Glutamatergic neuron (in vitro differentiated cells): ENCODE data around the gene ADARB2. TPM values are rescaled to one million over a fixed set of nuclear protein-coding genes. Genes with fewer than 3 reads are reported as not detected.

Source experiments
- DNase-seq: peaks from one replicate; pipeline ENCODE4 v3.0.0; 2022
- H3K27ac Mint-ChIP-seq: one replicate; pipeline ENCODE4 v1.8.0; 2020; ENCODE audit warnings: mild to moderate bottlenecking, mixed read lengths, inconsistent platforms; ENCODE audit not compliant: unreplicated experiment
- H3K27me3 Mint-ChIP-seq: one replicate; pipeline ENCODE4 v1.8.0; 2020; ENCODE audit warnings: mild to moderate bottlenecking, moderate library complexity, mixed read lengths, inconsistent platforms; ENCODE audit not compliant: unreplicated experiment
- H3K36me3 Mint-ChIP-seq: one replicate; pipeline ENCODE4 v1.8.0; 2020; ENCODE audit warnings: mild to moderate bottlenecking, mixed read lengths, inconsistent platforms; ENCODE audit not compliant: unreplicated experiment
- H3K4me1 Mint-ChIP-seq: one replicate; pipeline ENCODE4 v1.8.0; 2020; ENCODE audit warnings: mild to moderate bottlenecking, low read depth, mixed read lengths, inconsistent platforms; ENCODE audit not compliant: unreplicated experiment
- H3K4me3 Mint-ChIP-seq: one replicate; pipeline ENCODE4 v1.8.0; 2020; ENCODE audit warnings: mild to moderate bottlenecking, mixed read lengths, inconsistent platforms; ENCODE audit not compliant: unreplicated experiment
- H3K9me3 Mint-ChIP-seq: one replicate; pipeline ENCODE4 v1.8.0; 2020; ENCODE audit warnings: mild to moderate bottlenecking, moderate library complexity, mixed read lengths, inconsistent platforms; ENCODE audit not compliant: unreplicated experiment
- total RNA-seq: library from RNA; stranded (reverse); fragmentation: NEBNext Ultra II Directional; extraction: Animal tissue kit (Norgen Biotek cat#: 25700); gene quantifications from one replicate; pipeline ENCODE4 v1.2.1, GENCODE V29; 2021; ENCODE audit not compliant: unreplicated experiment
- TF ChIP-seq, protein P1 (sequence below): fragments of 200-600 bp; sonication (generic); IDR thresholded peaks from one replicate; pipeline ENCODE4 v1.5.0; 2021; ENCODE audit not compliant: partially characterized antibody, unreplicated experiment

ADARB2 gene
- total RNA-seq, 1 donor from 2014 or later = 20.6 TPM

GRCh38 chr10:1191752-1192151 lies 545.6 kb downstream of the ADARB2 start:
- H3K4me1 Mint-ChIP-seq = peaks cover 2% of the 10 kb centered on the region
- no peak for DNase-seq
- H3K9me3 Mint-ChIP-seq = peaks cover 4% of the 10 kb centered on the region
- TF ChIP-seq, protein P1, sequence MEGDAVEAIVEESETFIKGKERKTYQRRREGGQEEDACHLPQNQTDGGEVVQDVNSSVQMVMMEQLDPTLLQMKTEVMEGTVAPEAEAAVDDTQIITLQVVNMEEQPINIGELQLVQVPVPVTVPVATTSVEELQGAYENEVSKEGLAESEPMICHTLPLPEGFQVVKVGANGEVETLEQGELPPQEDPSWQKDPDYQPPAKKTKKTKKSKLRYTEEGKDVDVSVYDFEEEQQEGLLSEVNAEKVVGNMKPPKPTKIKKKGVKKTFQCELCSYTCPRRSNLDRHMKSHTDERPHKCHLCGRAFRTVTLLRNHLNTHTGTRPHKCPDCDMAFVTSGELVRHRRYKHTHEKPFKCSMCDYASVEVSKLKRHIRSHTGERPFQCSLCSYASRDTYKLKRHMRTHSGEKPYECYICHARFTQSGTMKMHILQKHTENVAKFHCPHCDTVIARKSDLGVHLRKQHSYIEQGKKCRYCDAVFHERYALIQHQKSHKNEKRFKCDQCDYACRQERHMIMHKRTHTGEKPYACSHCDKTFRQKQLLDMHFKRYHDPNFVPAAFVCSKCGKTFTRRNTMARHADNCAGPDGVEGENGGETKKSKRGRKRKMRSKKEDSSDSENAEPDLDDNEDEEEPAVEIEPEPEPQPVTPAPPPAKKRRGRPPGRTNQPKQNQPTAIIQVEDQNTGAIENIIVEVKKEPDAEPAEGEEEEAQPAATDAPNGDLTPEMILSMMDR = no peak
- H3K27ac Mint-ChIP-seq = no peak overlapping the region
- H3K27me3 Mint-ChIP-seq = no peaks in the 10 kb centered on the region
- H3K36me3 Mint-ChIP-seq = no peaks in the 10 kb centered on the region
- no peak overlapping the region for H3K4me3 Mint-ChIP-seq

DNA sequence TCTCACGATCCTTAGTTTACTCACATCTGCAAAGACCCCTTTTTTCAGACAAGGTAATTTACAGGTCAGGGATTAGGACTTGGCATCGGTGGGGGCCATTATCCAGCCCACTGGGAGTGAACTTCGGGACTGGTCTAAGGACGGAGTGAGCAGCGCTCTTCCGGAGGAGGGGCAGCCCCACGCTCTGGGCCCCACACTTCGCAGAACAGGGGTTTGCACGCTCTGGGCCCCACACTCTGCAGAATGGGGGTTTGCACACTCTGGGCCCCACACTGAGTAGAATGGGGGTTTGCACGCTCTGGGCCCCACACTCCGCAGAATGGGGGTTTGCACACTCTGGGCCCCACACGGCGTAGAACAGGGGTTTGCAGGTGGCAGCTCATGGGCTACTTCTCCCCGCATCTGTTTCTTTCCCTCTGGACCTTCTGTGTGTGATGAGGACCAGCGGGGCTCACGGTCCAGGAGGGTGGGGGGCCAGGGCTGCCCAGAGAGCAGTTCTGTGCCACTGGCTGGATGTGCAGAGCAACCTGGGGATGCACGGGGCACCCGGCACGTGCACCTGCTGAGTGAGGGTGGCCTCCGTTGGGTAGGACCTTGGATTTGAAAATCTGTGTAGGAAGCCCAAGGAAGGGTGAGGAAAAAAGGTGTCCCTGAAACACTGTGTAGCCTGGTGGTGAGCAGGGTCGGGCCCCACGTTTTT lies 546.4 kb downstream of the ADARB2 start:
- no peak overlapping the region for H3K4me3 Mint-ChIP-seq
- no peaks in the 10 kb centered on the region for H3K27me3 Mint-ChIP-seq
- H3K9me3 Mint-ChIP-seq = peaks cover 4% of the 10 kb centered on the region
- DNase-seq = peak; percentile 5
- H3K4me1 Mint-ChIP-seq = peaks cover 2% of the 10 kb centered on the region
- H3K36me3 Mint-ChIP-seq = no peaks in the 10 kb centered on the region
- no peak overlapping the region for H3K27ac Mint-ChIP-seq
- TF ChIP-seq, protein P1 = no peak

DNA sequence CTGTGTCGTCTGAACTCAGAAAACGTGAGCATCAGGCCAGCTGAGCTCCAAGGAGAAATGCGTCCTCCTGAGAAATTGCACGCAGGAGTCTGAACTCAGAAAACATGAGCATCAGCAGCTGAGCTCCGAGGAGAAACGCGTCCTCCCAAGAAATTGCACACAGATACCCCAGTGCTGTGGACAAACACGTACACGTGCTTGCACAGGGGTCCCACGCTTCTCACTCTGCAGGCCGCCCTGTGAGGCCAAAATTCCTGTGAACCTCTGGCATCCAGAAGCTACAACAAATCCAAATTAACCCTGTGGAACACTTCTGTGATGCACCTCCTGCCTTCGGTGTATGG lies 547.3 kb downstream of the ADARB2 start:
- Mint-ChIP-seq H3K4me1 (peaks cover 5% of the 10 kb centered on the region), H3K36me3 (no peaks in the 10 kb centered on the region), H3K4me3 (no peak overlapping the region), H3K9me3 (peaks cover 4% of the 10 kb centered on the region), H3K27ac (no peak overlapping the region), H3K27me3 (peaks cover 3% of the 10 kb centered on the region)
- DNase-seq = peak; percentile 4
- TF ChIP-seq, protein P1 = no peak

GRCh38 chr10:1189166-1190051 lies 547.9 kb downstream of the ADARB2 start:
- Mint-ChIP-seq H3K4me1 (peaks cover 5% of the 10 kb centered on the region), H3K9me3 (peaks cover 4% of the 10 kb centered on the region), H3K27ac (no peak overlapping the region), H3K36me3 (no peaks in the 10 kb centered on the region), H3K27me3 (peaks cover 3% of the 10 kb centered on the region), H3K4me3 (no peak overlapping the region)
- no peak for DNase-seq
- TF ChIP-seq, protein P1 = no peak

DNA sequence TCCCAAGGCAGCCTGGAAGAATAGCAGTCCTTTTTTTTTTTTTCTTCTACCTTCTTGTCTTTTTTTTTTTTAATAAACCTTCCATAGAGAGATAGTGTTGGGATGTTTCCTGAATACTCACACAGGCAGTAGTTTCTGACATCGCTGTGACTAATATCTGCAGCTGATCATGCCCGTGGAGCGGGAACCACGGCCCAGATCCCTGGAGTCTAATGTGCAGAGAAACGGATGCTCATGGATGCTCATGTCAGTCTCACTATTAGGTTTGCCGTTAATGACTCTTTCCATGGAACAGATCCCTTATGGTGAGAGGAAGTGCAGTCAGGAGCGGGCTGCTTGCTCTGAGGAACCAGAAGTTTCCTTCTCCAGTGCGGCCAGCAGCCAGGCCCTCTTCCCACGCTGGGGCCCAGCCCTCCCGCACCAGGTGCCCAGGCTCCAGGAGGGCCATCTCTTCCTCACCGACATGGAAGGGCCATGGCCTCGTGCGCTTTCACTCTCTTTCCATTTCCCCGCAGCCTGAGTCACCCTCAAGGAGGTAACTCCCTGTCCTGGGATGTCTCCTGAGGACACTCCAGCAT lies 548.7 kb downstream of the ADARB2 start:
- Mint-ChIP-seq H3K36me3 (no peaks in the 10 kb centered on the region), H3K9me3 (peaks cover 4% of the 10 kb centered on the region), H3K27ac (no peak overlapping the region), H3K27me3 (peaks cover 3% of the 10 kb centered on the region), H3K4me1 (peaks cover 5% of the 10 kb centered on the region), H3K4me3 (no peak overlapping the region)
- no peak for DNase-seq
- TF ChIP-seq, protein P1 = no peak
